ENCODE data around the gene CALM1. TPM values are rescaled to one million over a fixed set of nuclear protein-coding genes. Genes with fewer than 3 reads are reported as not detected.

Gene CALM1
- total RNA-seq, 1 donor from 2014 or later: 509 TPM

DNA sequence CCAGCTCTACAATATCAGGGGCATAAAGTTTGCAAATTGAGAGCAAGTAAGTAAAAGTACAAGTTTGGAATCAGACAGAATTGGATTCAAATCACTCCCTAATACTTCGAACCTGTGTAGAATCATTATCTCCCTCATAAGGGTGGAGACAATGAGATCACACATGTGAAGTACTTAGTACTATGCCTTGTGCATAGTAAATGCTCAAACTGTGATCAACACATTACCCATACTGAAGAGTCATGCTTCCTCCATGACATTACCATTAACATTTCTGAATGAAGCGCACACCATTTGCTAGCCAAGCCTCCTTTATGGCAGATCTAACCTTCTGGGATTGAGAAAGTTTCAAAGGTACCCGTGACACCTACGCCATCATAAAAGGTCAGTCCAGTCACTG, 38.5 kb upstream of the CALM1 start:
- no peak overlapping the region for H3K4me3 ChIP-seq (ENCODE audit: low read depth, low read length)
- no peak for DNase-seq (ENCODE audit: low read depth)

DNA sequence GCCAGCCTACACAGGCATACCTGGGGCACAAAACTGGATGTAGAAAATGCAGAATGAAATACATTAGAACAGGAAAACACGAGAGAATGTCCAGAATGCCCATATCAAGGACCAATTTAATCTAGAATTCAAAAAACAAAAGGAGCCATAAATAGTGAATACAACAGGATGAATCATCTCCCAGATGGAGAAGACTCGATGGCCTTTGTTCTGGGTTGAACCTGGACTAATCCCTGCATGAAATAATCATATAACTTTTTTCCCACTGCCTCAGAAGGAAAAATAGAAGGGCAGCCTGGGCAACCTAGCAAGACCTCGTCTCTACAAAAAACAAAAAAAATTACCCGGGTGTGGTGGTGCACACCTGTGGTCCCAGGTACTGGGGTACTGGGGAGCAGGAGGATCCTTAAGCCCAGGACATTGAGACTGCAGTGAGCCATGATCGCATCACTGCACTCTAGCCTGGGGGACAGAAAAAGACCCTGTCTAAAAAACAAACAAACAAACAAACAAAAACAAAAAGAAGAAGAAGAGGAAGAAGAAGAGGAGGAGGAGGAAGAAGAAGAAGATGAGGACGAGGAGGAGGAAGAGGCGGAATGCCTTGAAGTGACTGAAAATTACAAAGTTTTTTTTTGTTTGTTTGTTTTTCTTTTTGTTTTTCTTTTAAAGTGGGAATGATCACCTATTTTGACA, 34.8 kb upstream of the CALM1 start:
- no peak overlapping the region for H3K4me3 ChIP-seq (ENCODE audit: low read depth, low read length)
- no peak for DNase-seq (ENCODE audit: low read depth)
- TF ChIP-seq, protein P1, sequence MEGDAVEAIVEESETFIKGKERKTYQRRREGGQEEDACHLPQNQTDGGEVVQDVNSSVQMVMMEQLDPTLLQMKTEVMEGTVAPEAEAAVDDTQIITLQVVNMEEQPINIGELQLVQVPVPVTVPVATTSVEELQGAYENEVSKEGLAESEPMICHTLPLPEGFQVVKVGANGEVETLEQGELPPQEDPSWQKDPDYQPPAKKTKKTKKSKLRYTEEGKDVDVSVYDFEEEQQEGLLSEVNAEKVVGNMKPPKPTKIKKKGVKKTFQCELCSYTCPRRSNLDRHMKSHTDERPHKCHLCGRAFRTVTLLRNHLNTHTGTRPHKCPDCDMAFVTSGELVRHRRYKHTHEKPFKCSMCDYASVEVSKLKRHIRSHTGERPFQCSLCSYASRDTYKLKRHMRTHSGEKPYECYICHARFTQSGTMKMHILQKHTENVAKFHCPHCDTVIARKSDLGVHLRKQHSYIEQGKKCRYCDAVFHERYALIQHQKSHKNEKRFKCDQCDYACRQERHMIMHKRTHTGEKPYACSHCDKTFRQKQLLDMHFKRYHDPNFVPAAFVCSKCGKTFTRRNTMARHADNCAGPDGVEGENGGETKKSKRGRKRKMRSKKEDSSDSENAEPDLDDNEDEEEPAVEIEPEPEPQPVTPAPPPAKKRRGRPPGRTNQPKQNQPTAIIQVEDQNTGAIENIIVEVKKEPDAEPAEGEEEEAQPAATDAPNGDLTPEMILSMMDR (conservative IDR thresholded peaks at IDR 0.05; ENCODE audit: low read depth, low read length): no peak

More for the DNA sequence above, 38.5 kb upstream of the CALM1 start:
- TF ChIP-seq, protein P1 (conservative IDR thresholded peaks at IDR 0.05; ENCODE audit: low read depth, low read length): no peak

DNA sequence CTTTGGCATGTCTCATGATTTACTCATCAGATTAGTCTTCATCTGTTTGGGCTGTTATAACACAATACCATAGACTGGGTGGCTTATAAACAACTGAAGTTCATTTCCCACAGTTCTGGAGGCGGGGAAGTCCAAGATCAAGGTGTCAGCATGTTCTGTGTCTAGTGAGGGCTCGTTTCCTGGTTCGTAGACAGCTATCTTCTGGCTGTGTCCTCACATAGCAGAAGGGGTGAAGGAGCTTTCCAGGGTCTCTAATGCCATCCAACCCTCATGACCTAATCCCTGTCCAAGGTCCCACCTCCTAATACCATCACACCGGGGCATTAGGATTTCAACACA, 34.3 kb upstream of the CALM1 start:
- TF ChIP-seq, protein P1 (conservative IDR thresholded peaks at IDR 0.05; ENCODE audit: low read depth, low read length): no peak
- no peak overlapping the region for H3K4me3 ChIP-seq (ENCODE audit: low read depth, low read length)
- no peak for DNase-seq (ENCODE audit: low read depth)

DNA sequence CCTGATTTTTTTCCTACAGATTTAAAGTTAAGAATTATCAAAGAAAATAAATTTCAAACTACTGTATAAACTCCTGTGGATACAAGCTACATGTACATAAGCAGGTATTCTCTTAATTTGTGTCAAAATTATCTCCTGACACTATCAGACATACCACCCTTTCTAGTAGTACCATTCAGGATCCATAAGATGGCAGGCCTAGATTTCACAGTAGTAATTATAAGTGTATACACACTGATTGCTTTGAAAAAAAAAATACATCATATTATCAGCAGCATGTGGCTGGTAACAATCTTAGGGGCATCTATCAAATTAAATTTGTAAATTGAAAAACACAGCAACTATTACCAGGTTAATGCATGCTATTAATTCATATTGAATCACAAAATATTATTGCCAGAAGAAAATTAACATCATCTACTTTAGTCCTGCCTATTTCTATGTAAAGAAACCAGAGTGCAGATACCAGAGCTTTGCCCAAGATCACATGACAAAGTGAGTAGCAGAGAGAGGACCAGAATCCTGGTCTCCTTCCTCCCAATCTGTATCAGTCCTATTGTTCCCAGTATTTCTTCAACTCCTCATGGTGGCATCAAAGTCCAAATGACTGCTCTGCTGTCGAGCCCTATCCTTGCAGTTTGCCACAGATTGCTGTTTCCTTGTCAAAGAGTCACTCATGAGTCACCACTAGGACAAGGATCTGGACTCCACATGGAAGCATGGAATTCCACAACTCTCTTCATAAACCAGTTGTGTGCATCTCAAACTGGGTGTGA, 27.7 kb upstream of the CALM1 start:
- H3K4me3 ChIP-seq (ENCODE audit: low read depth, low read length): no peak overlapping the region
- no peak for DNase-seq (ENCODE audit: low read depth)
- TF ChIP-seq, protein P1 (conservative IDR thresholded peaks at IDR 0.05; ENCODE audit: low read depth, low read length): no peak

DNA sequence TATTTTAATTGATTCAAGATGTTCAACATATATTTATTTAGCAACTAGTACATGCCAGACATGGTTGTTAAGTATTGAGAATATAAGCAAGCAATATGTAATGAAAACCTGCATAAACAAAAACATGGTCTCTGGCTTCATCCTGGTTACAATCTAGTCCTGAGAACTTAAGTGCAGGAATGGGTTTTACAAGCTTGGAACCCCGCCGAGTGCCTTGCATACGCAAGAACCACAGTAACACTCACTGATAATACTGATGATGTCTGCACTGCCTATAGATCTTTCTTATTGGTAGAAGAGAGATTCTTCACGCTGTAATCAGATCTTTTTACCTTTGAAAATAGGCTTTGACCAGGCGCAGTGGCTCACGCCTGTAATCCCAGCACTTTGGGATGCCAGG, 22.9 kb upstream of the CALM1 start:
- no peak for DNase-seq (ENCODE audit: low read depth)
- no peak overlapping the region for H3K4me3 ChIP-seq (ENCODE audit: low read depth, low read length)
- TF ChIP-seq, protein P1 (conservative IDR thresholded peaks at IDR 0.05; ENCODE audit: low read depth, low read length): no peak

DNA sequence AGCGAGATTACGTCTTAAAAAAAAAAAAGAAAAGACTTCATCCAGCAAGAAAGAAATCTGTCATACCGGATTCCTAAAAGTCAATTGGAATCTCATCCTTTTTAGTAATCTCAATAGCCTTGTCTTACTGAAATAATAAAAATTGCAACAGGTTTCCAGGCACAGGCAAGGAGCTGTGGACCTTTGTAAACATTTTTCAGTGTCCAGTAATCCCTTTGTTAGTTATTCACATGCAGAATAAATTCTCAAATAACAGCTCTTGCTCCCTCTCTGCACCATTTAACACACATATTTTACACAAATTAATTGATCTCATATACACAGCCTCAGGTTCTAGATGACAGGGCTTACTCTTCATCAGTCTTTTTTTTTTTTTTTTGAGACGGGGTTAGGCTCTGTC, 22.0 kb upstream of the CALM1 start:
- TF ChIP-seq, protein P1 (conservative IDR thresholded peaks at IDR 0.05; ENCODE audit: low read depth, low read length): no peak
- no peak overlapping the region for H3K4me3 ChIP-seq (ENCODE audit: low read depth, low read length)
- no peak for DNase-seq (ENCODE audit: low read depth)

Measured in epithelial cell of proximal tubule (primary cell).